B cell (primary cell): Measurements from ENCODE around the gene DOHH. TPM values are rescaled to one million over a fixed set of nuclear protein-coding genes. Genes with fewer than 3 reads are reported as not detected.

ENCODE experiments used
- ATAC-seq: fragments of 200-7000 bp; cut with Tn5 transposase; one replicate; pipeline ENCODE4 v1.10.0; 2021; ENCODE audit warnings: low read depth, mild to moderate bottlenecking, moderate number of reproducible peaks, moderate library complexity
- CTCF ChIA-PET: fragments of 350-600 bp; sonication (Branson Sonifier 250); formaldehyde crosslinking; loops from one replicate; lab custom pipeline; 2021; ENCODE audit warnings: antibody characterized with exemption, inconsistent platforms; lab: Charles Lee
- POLR2A ChIA-PET: fragments of 350-600 bp; sonication (Branson Sonifier 250); formaldehyde crosslinking; loops from one replicate; lab custom pipeline; 2021; ENCODE audit warnings: antibody characterized with exemption; lab: Charles Lee
- DNase-seq: peaks from one replicate; pipeline ENCODE4 v3.0.0; 2013
- H2AFZ ChIP-seq: 2 replicates; pipeline ENCODE4 v1.6.1; 2012; ENCODE audit warnings: mild to moderate bottlenecking, low read depth, low read length; ENCODE audit not compliant: insufficient read depth, poor library complexity, severe bottlenecking
- H3K27ac ChIP-seq, 2 donors: 1 replicate in 1 of 2; 2 replicates in 1 of 2; pipeline ENCODE4 v1.5.1; 2012 to 2013; ENCODE audit warnings: low read length in 2 of 2, mild to moderate bottlenecking in 2 of 2, moderate library complexity in 1 of 2
- H3K27me3 ChIP-seq, 4 experiments: fragments of 200-600 bp in 1 of 4; sonication (generic) in 1 of 4; replicated peaks in 1 of 4; 1 replicate in 2 of 4; 2 replicates in 2 of 4; pipeline versions ENCODE4 v1.6.1 to v1.7.0; 2013 to 2016; ENCODE audit warnings: low read length in 3 of 4, mild to moderate bottlenecking in 2 of 4, mixed read lengths in 1 of 4, moderate library complexity in 1 of 4; ENCODE audit not compliant: insufficient read depth in 4 of 4, control insufficient read depth in 3 of 4; ENCODE audit errors: control extremely low read depth in 1 of 4
- H3K36me3 ChIP-seq, 2 experiments: replicated peaks in 1 of 2; 1 replicate in 1 of 2; 2 replicates in 1 of 2; pipeline versions ENCODE4 v1.6.1 to v1.7.1; 2013; ENCODE audit warnings: low read length in 1 of 2; ENCODE audit not compliant: insufficient read depth in 2 of 2, control insufficient read depth in 1 of 2; ENCODE audit errors: control extremely low read depth in 1 of 2, extremely low read depth in 1 of 2
- H3K4me1 ChIP-seq, 2 donors: fragments of 200-600 bp in 1 of 2; sonication (generic) in 1 of 2; 1 replicate in 1 of 2; 2 replicates in 1 of 2; pipeline versions ENCODE4 v1.5.1 to v1.6.1; 2013 to 2017; ENCODE audit warnings: low read length in 2 of 2; ENCODE audit not compliant: control insufficient read depth in 2 of 2, insufficient read depth in 2 of 2
- H3K4me2 ChIP-seq: replicated peaks from 2 replicates; pipeline ENCODE3; 2012; ENCODE audit warnings: mild to moderate bottlenecking, low read depth, low read length; ENCODE audit not compliant: poor library complexity, severe bottlenecking
- H3K4me3 ChIP-seq, 5 experiments: fragments of 200-600 bp in 1 of 5; sonication (generic) in 1 of 5; 1 replicate in 3 of 5; 2 replicates in 2 of 5; pipeline versions ENCODE4 v1.5.1 to v1.7.0; 2011 to 2016; ENCODE audit warnings: low read length in 4 of 5, mild to moderate bottlenecking in 4 of 5, low read depth in 2 of 5, control low read depth in 1 of 5, moderate library complexity in 1 of 5; ENCODE audit not compliant: insufficient read depth in 1 of 5; ENCODE audit errors: control extremely low read depth in 1 of 5, extremely low read depth in 1 of 5
- H3K79me2 ChIP-seq: fragments of 200-600 bp; sonication (generic); one replicate; pipeline ENCODE4 v1.6.0; 2016; ENCODE audit warnings: low read length; ENCODE audit not compliant: control insufficient read depth, insufficient read depth
- H3K9ac ChIP-seq: fragments of 200-600 bp; sonication (generic); 2 replicates; pipeline ENCODE4 v1.6.1; 2017; ENCODE audit warnings: mild to moderate bottlenecking, low read length, moderate library complexity
- H3K9me3 ChIP-seq, 3 donors: one replicate each; pipeline versions ENCODE4 v1.6.1 to v1.7.1; 2013; ENCODE audit warnings: low read length in 2 of 3; ENCODE audit not compliant: control insufficient read depth in 2 of 3, insufficient read depth in 1 of 3; ENCODE audit errors: control extremely low read depth in 1 of 3
- H4K20me1 ChIP-seq: 2 replicates; pipeline ENCODE4 v1.6.0; 2012; ENCODE audit warnings: mild to moderate bottlenecking, low read length; ENCODE audit not compliant: insufficient read depth, control insufficient read depth, poor library complexity, severe bottlenecking
- H3K27ac Mint-ChIP-seq: one replicate; pipeline ENCODE4 v1.8.0; 2021; ENCODE audit warnings: mixed read lengths
- H3K27me3 Mint-ChIP-seq: one replicate; pipeline ENCODE4 v1.8.0; 2021; ENCODE audit warnings: mixed read lengths
- H3K4me1 Mint-ChIP-seq: one replicate; pipeline ENCODE4 v1.8.0; 2021; ENCODE audit warnings: mixed read lengths
- H3K4me3 Mint-ChIP-seq: one replicate; pipeline ENCODE4 v1.8.0; 2021; ENCODE audit warnings: mixed read lengths
- H3K9me3 Mint-ChIP-seq: one replicate; pipeline ENCODE4 v1.8.0; 2022; ENCODE audit warnings: mixed read lengths; ENCODE audit not compliant: insufficient read depth
- EZH2 ChIP-seq: IDR thresholded peaks from 2 replicates; pipeline ENCODE4 v1.6.1; 2012; ENCODE audit warnings: borderline replicate concordance, low read depth, mild to moderate bottlenecking, moderate library complexity, low read length; ENCODE audit not compliant: insufficient read depth, poor library complexity, severe bottlenecking
- WGBS: methylation state at CpG from one replicate; pipeline ENCODE4 v1.1.5; 2013; ENCODE audit warnings: missing lambda C conversion rate; ENCODE audit not compliant: insufficient coverage; 5-methylcytosine and 5-hydroxymethylcytosine counted together
- intact Hi-C: fragments of 100-400 bp; cut with micrococcal nuclease; formaldehyde crosslinking; loops from one replicate; pipeline ENCODE4 v1.10.0; 2022
- polyA plus RNA-seq: library from polyadenylated mRNA; depleted of rRNA; stranded (reverse); fragments of >200 nt; gene quantifications from 2 replicates; pipeline ENCODE4 v1.2.3, GENCODE V29; 2012
- total RNA-seq, 2 donors: library from RNA; stranded (reverse); fragments of 120-200 nt in 1 of 2; gene quantifications; 1 replicate in 1 of 2; 2 replicates in 1 of 2; pipeline versions ENCODE4 v1.2.3 to v1.2.4, GENCODE V29; 2013 to 2022
- TF ChIP-seq, protein P1 (sequence below): fragments of 200-600 bp; IDR thresholded peaks from one replicate; pipeline ENCODE4 v1.8.0; 2022; ENCODE audit warnings: antibody characterized with exemption, mild to moderate bottlenecking

Gene DOHH
- total and polyA plus RNA-seq, 2 donors (not counting 1 experiment from before 2014, with no cell fraction given) = 6.6 to 8.6 TPM

GRCh38 chr19:3491396-3492119, 8.9 kb downstream of the DOHH start:
- no peaks in the 10 kb centered on the region for H3K27me3 ChIP-seq
- WGBS = 98% methylated on average over 55 of the region's 55 CpGs
- intact Hi-C loops = no loop called here
- Mint-ChIP-seq H3K4me3 (no peak overlapping the region), H3K27ac (no peak overlapping the region), H3K9me3 (no peaks in the 10 kb centered on the region), H3K4me1 (no peaks in the 10 kb centered on the region), H3K27me3 (no peaks in the 10 kb centered on the region)
- no peaks in the 10 kb centered on the region for H3K79me2 ChIP-seq
- no peaks in the 10 kb centered on the region for H3K4me1 ChIP-seq
- H4K20me1 ChIP-seq = no peaks in the 10 kb centered on the region
- no peak overlapping the region for H2AFZ ChIP-seq
- H3K36me3 ChIP-seq = peaks cover 0 to 31% of the 10 kb centered on the region in 2 experiments
- TF ChIP-seq EZH2 = no peak
- TF ChIP-seq, protein P1, sequence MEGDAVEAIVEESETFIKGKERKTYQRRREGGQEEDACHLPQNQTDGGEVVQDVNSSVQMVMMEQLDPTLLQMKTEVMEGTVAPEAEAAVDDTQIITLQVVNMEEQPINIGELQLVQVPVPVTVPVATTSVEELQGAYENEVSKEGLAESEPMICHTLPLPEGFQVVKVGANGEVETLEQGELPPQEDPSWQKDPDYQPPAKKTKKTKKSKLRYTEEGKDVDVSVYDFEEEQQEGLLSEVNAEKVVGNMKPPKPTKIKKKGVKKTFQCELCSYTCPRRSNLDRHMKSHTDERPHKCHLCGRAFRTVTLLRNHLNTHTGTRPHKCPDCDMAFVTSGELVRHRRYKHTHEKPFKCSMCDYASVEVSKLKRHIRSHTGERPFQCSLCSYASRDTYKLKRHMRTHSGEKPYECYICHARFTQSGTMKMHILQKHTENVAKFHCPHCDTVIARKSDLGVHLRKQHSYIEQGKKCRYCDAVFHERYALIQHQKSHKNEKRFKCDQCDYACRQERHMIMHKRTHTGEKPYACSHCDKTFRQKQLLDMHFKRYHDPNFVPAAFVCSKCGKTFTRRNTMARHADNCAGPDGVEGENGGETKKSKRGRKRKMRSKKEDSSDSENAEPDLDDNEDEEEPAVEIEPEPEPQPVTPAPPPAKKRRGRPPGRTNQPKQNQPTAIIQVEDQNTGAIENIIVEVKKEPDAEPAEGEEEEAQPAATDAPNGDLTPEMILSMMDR = no peak
- no peak overlapping the region for H3K4me3 ChIP-seq
- no peak for ATAC-seq
- ChIA-PET POLR2A (no interaction called here), CTCF (interaction anchor here (0.8 to 1.7 kb wide), 3 partner anchors 12 to 187 kb away, joined by 3 to 4 read pairs (median 4); no protein-coding TSS in a partner anchor)
- no peak overlapping the region for H3K9ac ChIP-seq
- no peak overlapping the region for H3K27ac ChIP-seq
- H3K4me2 ChIP-seq = no peak overlapping the region
- H3K9me3 ChIP-seq = no peaks in the 10 kb centered on the region
- no peak for DNase-seq

GRCh38 chr19:3483226-3483628, 17.2 kb downstream of the DOHH start, which contains the start of gene SMIM44:
TSS of gene SMIM44 (minus strand) at chr19:3483441. CDS start at chr19:3483403, 38 bp downstream.
- Histone ChIP-seq H2AFZ (no peak within 1 kb of the TSS), H3K4me3 (no peak within 1 kb of the TSS), H3K9ac (no peak within 1 kb of the TSS), H4K20me1 (no peaks in the 10 kb centered on the region), H3K36me3 (no peaks in the 10 kb centered on the region), H3K4me2 (no peak within 1 kb of the TSS), H3K27me3 (peaks cover 0 to 4% (median 0%) of the 10 kb centered on the region in 4 experiments), H3K9me3 (peaks cover 0 to 13% (median 0%) of the 10 kb centered on the region in 3 donors), H3K4me1 (peaks cover 17 to 30% of the 10 kb centered on the region in 2 donors), H3K27ac (no peak within 1 kb of the TSS), H3K79me2 (no peaks in the 10 kb centered on the region)
- POLR2A ChIA-PET = no interaction called here
- no peaks in the 10 kb centered on the region for H3K9me3 Mint-ChIP-seq
- no peak within 1 kb of the TSS for H3K27ac Mint-ChIP-seq
- CTCF ChIA-PET = interaction anchor here (0.7 to 2.9 kb wide), 4 partner anchors 17 to 157 kb away, joined by 3 to 19 read pairs (median 3); no protein-coding TSS in a partner anchor
- H3K4me3 Mint-ChIP-seq = no peak within 1 kb of the TSS
- DNase-seq = no peak
- peaks cover 13% of the 10 kb centered on the region for H3K4me1 Mint-ChIP-seq
- intact Hi-C loops = no loop called here
- H3K27me3 Mint-ChIP-seq = peaks cover 1% of the 10 kb centered on the region
- no peak for TF ChIP-seq EZH2
- TF ChIP-seq, protein P1 = no peak
- 94% methylated on average over 23 of the region's 33 CpGs for WGBS
- no peak for ATAC-seq
